Measurements from ENCODE around the gene TRAPPC3. TPM values are rescaled to one million over a fixed set of nuclear protein-coding genes. Genes with fewer than 3 reads are reported as not detected.

The TRAPPC3 gene
- total RNA-seq, 2 donors from 2014 or later = 45.7 to 71.5 TPM

GRCh38 chr1:36128905-36129206, 20.4 kb downstream of the TRAPPC3 start:
- DNase-seq (no peak), ATAC-seq (no peak)
- Histone ChIP-seq H3K27me3 (peaks cover 0 to 9% of the 10 kb centered on the region in 2 donors), H3K4me3 (no peak overlapping the region), H3K27ac (no peak overlapping the region), H3K9me3 (no peaks in the 10 kb centered on the region), H3K4me1 (peaks cover 14% of the 10 kb centered on the region), H3K36me3 (replicated peaks in 1 of 2; ENCODE audit: insufficient read depth in 1 of 2, low read depth in 2 of 2) (no peaks in the 10 kb centered on the region)
- intact Hi-C loops (cut with DNase I) = no loop called here
- WGBS, 2 donors = 74 to 83% methylated on average over 1 to 3 of the region's 3 CpGs
- TF ChIP-seq, protein P1, sequence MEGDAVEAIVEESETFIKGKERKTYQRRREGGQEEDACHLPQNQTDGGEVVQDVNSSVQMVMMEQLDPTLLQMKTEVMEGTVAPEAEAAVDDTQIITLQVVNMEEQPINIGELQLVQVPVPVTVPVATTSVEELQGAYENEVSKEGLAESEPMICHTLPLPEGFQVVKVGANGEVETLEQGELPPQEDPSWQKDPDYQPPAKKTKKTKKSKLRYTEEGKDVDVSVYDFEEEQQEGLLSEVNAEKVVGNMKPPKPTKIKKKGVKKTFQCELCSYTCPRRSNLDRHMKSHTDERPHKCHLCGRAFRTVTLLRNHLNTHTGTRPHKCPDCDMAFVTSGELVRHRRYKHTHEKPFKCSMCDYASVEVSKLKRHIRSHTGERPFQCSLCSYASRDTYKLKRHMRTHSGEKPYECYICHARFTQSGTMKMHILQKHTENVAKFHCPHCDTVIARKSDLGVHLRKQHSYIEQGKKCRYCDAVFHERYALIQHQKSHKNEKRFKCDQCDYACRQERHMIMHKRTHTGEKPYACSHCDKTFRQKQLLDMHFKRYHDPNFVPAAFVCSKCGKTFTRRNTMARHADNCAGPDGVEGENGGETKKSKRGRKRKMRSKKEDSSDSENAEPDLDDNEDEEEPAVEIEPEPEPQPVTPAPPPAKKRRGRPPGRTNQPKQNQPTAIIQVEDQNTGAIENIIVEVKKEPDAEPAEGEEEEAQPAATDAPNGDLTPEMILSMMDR (IDR thresholded peaks at IDR 0.05) = no peak
- no peak for TF ChIP-seq POLR2A (IDR thresholded peaks at IDR 0.05)

- H3K36me3 ChIP-seq (replicated peaks in 1 of 2; ENCODE audit: insufficient read depth in 1 of 2, low read depth in 2 of 2) = no peaks in the 10 kb centered on the region
- H3K4me3 ChIP-seq = no peak overlapping the region
- TF ChIP-seq POLR2A (IDR thresholded peaks at IDR 0.05) = no peak
- TF ChIP-seq, protein P1 (IDR thresholded peaks at IDR 0.05) = no peak
- peaks cover 0 to 9% of the 10 kb centered on the region in 2 donors for H3K27me3 ChIP-seq
- WGBS, 2 donors = 57 to 72% methylated on average over 6 to 11 of the region's 11 CpGs
- ATAC-seq (no peak), DNase-seq (no peak)
- intact Hi-C loops (cut with DNase I) = no loop called here
- H3K9me3 ChIP-seq = no peaks in the 10 kb centered on the region
- peaks cover 8% of the 10 kb centered on the region for H3K4me1 ChIP-seq
- no peak overlapping the region for H3K27ac ChIP-seq
Measured at GRCh38 chr1:36128126-36128904, 21.0 kb downstream of the TRAPPC3 start.

- H3K4me3 ChIP-seq = no peak overlapping the region
- intact Hi-C loops (cut with DNase I) = no loop called here
- DNase-seq (no peak), ATAC-seq (no peak)
- no peak overlapping the region for H3K27ac ChIP-seq
- peaks cover 5% of the 10 kb centered on the region for H3K4me1 ChIP-seq
- WGBS, 2 donors = 44 to 49% methylated on average over 7 of the region's 7 CpGs
- no peaks in the 10 kb centered on the region for H3K9me3 ChIP-seq
- TF ChIP-seq, protein P1 (IDR thresholded peaks at IDR 0.05) = no peak
- TF ChIP-seq POLR2A (IDR thresholded peaks at IDR 0.05) = no peak
- H3K27me3 ChIP-seq = peaks cover 0 to 9% of the 10 kb centered on the region in 2 donors
- H3K36me3 ChIP-seq (replicated peaks in 1 of 2; ENCODE audit: insufficient read depth in 1 of 2, low read depth in 2 of 2) = no peaks in the 10 kb centered on the region
Measured at GRCh38 chr1:36126797-36127500, 22.3 kb downstream of the TRAPPC3 start.

DNA sequence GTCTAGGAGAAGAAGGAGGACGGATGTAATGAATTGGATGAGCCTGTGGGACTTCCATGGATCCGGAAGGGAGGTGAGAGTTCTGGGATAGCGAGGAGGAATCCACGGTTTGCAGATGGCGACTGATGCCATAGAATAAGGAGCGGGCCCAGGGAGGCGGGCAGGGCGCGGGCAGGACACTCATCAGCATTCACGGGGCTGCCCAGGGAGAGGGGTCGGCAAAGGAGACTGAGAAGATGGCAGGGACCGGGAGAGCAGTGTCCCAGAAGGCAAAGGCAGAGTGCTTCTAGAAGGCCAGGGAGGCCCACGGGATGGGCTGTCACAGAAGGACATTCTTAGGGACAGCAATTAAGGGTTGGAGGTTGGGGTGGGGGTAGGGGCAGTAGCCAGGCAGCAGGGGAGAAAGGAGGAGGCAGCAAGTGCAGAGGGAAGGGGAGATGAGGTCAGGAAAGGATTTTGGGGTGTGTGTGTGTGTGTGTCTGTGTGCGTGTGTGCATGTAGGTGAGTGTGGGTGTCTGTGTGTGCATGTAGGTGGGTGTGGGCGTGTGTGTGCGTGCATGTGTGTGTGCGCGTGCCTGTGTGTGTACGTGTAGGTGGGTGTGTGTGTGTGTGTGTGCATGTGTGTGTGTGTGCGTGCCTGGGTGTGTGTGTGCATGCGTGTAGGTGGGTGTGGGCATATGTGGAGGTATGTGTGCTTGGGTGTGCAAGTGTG, 23.1 kb downstream of the TRAPPC3 start:
- Histone ChIP-seq H3K27ac (no peak overlapping the region), H3K4me1 (peaks cover 5% of the 10 kb centered on the region), H3K27me3 (peaks cover 0 to 9% of the 10 kb centered on the region in 2 donors), H3K4me3 (no peak overlapping the region), H3K36me3 (replicated peaks in 1 of 2; ENCODE audit: insufficient read depth in 1 of 2, low read depth in 2 of 2) (no peaks in the 10 kb centered on the region), H3K9me3 (no peaks in the 10 kb centered on the region)
- ATAC-seq (no peak), DNase-seq (no peak)
- TF ChIP-seq, protein P1 (IDR thresholded peaks at IDR 0.05) = no peak
- no peak for TF ChIP-seq POLR2A (IDR thresholded peaks at IDR 0.05)
- WGBS, 2 donors = 78 to 80% methylated on average over 21 of the region's 21 CpGs
- intact Hi-C loops (cut with DNase I) = no loop called here

All from body of pancreas (tissue), 4 donors.